ENCODE results near the gene CABLES2.

CABLES2 gene

GRCh38 chr20:62368976-62369814, 37.9 kb downstream of the CABLES2 start:
- DNase-seq, result no peak

GRCh38 chr20:62368392-62368975, 38.6 kb downstream of the CABLES2 start:
- peak; percentile 27 for DNase-seq

- DNase-seq, result peak; percentile 73
These were observed 39.3 kb downstream of the CABLES2 start for GRCh38 chr20:62367633-62368391.

- DNase-seq, result peak; percentile 20
These were observed 39.9 kb downstream of the CABLES2 start, which contains the start of gene LAMA5 for GRCh38 chr20:62367136-62367632. Gene LAMA5, minus strand, starts transcription at chr20:62367312. Its CDS starts 67 bp downstream, at chr20:62367245.

GRCh38 chr20:62366370-62367135, 40.5 kb downstream of the CABLES2 start:
- DNase-seq, result peak; percentile 51

- no peak for DNase-seq
These were observed 41.2 kb downstream of the CABLES2 start for GRCh38 chr20:62365814-62366369.

GRCh38 chr20:62364911-62365736, 42.0 kb downstream of the CABLES2 start:
- DNase-seq, result no peak

- no peak for DNase-seq
These were observed 42.9 kb downstream of the CABLES2 start for GRCh38 chr20:62363920-62364851.

GRCh38 chr20:62362991-62363919, 43.8 kb downstream of the CABLES2 start:
- DNase-seq, result no peak

GRCh38 chr20:62362590-62362940, 44.5 kb downstream of the CABLES2 start:
- no peak for DNase-seq

- DNase-seq, result no peak
These were observed 45.1 kb downstream of the CABLES2 start for GRCh38 chr20:62361799-62362589.

GRCh38 chr20:62360854-62361798, 46.0 kb downstream of the CABLES2 start:
- DNase-seq, result no peak

- DNase-seq, result no peak
These were observed 47.5 kb downstream of the CABLES2 start for GRCh38 chr20:62359491-62360121.

- DNase-seq, result no peak
These were observed 48.0 kb downstream of the CABLES2 start for GRCh38 chr20:62359043-62359490.

GRCh38 chr20:62358171-62359042, 48.7 kb downstream of the CABLES2 start:
- DNase-seq, result no peak

All from NCI-H1105 treated with DMSO at 0.1 percent for 48 hours (cell line).